D721Med (cell line): ENCODE results near the gene SOX13.

Experiments used
- DNase-seq: peaks from one replicate; pipeline ENCODE4 v3.0.0; 2011; ENCODE audit warnings: low spot score; ENCODE audit not compliant: insufficient read length
- FAIRE-seq: peaks from 2 replicates; lab custom pipeline; 2011; peaks lifted over from hg19 to GRCh38; lab: Jason Lieb, UNC
- CTCF ChIP-seq: IDR thresholded peaks from 2 replicates; pipeline ENCODE4 v1.5.1; 2012; ENCODE audit warnings: mild to moderate bottlenecking, control low read depth; ENCODE audit not compliant: insufficient read depth; ENCODE audit errors: missing control alignments

SOX13 gene

GRCh38 chr1:204126956-204127355, 54.0 kb downstream of the SOX13 start:
- no peak for TF ChIP-seq CTCF
- FAIRE-seq (no peak), DNase-seq (no peak)

GRCh38 chr1:204127597-204128242, 54.8 kb downstream of the SOX13 start:
- DNase-seq (peak; percentile 72), FAIRE-seq (no peak)
- TF ChIP-seq CTCF, result peak; percentile 93

- no peak for DNase-seq
- TF ChIP-seq CTCF, result no peak
- no peak for FAIRE-seq
Measured at GRCh38 chr1:204128464-204128963, 55.6 kb downstream of the SOX13 start.

- no peak for FAIRE-seq
- DNase-seq, result peak; percentile 99
- TF ChIP-seq CTCF, result peak; percentile 83
Measured at GRCh38 chr1:204128964-204129896, 56.3 kb downstream of the SOX13 start.

GRCh38 chr1:204130178-204130577, 57.3 kb downstream of the SOX13 start:
- no peak for DNase-seq
- no peak for TF ChIP-seq CTCF
- FAIRE-seq, result no peak

- DNase-seq, result no peak
- no peak for FAIRE-seq
- no peak for TF ChIP-seq CTCF
Measured at GRCh38 chr1:204130981-204131892, 58.3 kb downstream of the SOX13 start.
